CD14-positive monocyte (primary cell): ENCODE results near the gene TTBK1. TPM values are rescaled to one million over a fixed set of nuclear protein-coding genes. Genes with fewer than 3 reads are reported as not detected.

ENCODE experiments used
- DNase-seq, 3 donors: peaks; one replicate each; pipeline ENCODE4 v3.0.0-alpha.2; 2011 to 2022
- H2AFZ ChIP-seq: 2 replicates; pipeline ENCODE4 v1.6.0; 2012; ENCODE audit warnings: mild to moderate bottlenecking, low read depth, low read length, inconsistent platforms; ENCODE audit not compliant: insufficient read depth, poor library complexity, severe bottlenecking
- H3K27ac ChIP-seq, 2 donors: 1 replicate in 1 of 2; 2 replicates in 1 of 2; pipeline ENCODE4 v1.5.1; 2012 to 2013; ENCODE audit warnings: low read length in 2 of 2, control low read depth in 1 of 2, inconsistent platforms in 1 of 2, low read depth in 1 of 2, mild to moderate bottlenecking in 1 of 2
- H3K27me3 ChIP-seq, 2 donors: one replicate each; pipeline versions ENCODE4 v1.6.0 to v1.6.1; 2011 to 2013; ENCODE audit warnings: low read length in 2 of 2; ENCODE audit not compliant: control insufficient read depth in 2 of 2, insufficient read depth in 2 of 2
- H3K36me3 ChIP-seq, 2 donors: replicated peaks in 1 of 2; 1 replicate in 1 of 2; 2 replicates in 1 of 2; pipeline versions ENCODE4 v1.5.1 to v1.6.1; 2012 to 2013; ENCODE audit warnings: low read length in 2 of 2, control low read depth in 1 of 2, inconsistent platforms in 1 of 2, mild to moderate bottlenecking in 1 of 2; ENCODE audit not compliant: insufficient read depth in 2 of 2, control insufficient read depth in 1 of 2
- H3K4me1 ChIP-seq, 2 donors: 1 replicate in 1 of 2; 2 replicates in 1 of 2; pipeline versions ENCODE4 v1.5.1 to v1.6.1; 2012 to 2013; ENCODE audit warnings: low read length in 2 of 2, control low read depth in 1 of 2, inconsistent platforms in 1 of 2, mild to moderate bottlenecking in 1 of 2, moderate library complexity in 1 of 2; ENCODE audit not compliant: insufficient read depth in 2 of 2, control insufficient read depth in 1 of 2
- H3K4me2 ChIP-seq: replicated peaks from 2 replicates; pipeline ENCODE3; 2012; ENCODE audit warnings: low read length, moderate library complexity, mild to moderate bottlenecking; ENCODE audit not compliant: poor library complexity, severe bottlenecking; ENCODE audit errors: extremely low read depth
- H3K4me3 ChIP-seq, 3 experiments: fragments of 200-600 bp in 1 of 3; sonication (generic) in 1 of 3; replicated peaks in 1 of 3; 1 replicate in 2 of 3; 2 replicates in 1 of 3; pipeline ENCODE4 v1.5.1; 2011 to 2013; ENCODE audit warnings: low read length in 3 of 3, mild to moderate bottlenecking in 3 of 3, control low read depth in 2 of 3, low read depth in 2 of 3, inconsistent platforms in 1 of 3, moderate library complexity in 1 of 3
- H3K79me2 ChIP-seq: 2 replicates; pipeline ENCODE4 v1.6.0; 2012; ENCODE audit warnings: mild to moderate bottlenecking, control low read depth, inconsistent platforms, low read length, moderate library complexity; ENCODE audit not compliant: insufficient read depth
- H3K9ac ChIP-seq: 2 replicates; pipeline ENCODE4 v1.6.0; 2017; ENCODE audit warnings: low read length, mild to moderate bottlenecking; ENCODE audit not compliant: insufficient read depth, poor library complexity, severe bottlenecking
- H3K9me3 ChIP-seq, 2 donors: replicated peaks in 1 of 2; 1 replicate in 1 of 2; 2 replicates in 1 of 2; pipeline versions ENCODE4 v1.5.1 to v1.6.1; 2012 to 2013; ENCODE audit warnings: low read length in 2 of 2, control low read depth in 1 of 2; ENCODE audit not compliant: control insufficient read depth in 1 of 2, insufficient read depth in 1 of 2
- H4K20me1 ChIP-seq: 2 replicates; pipeline ENCODE4 v1.6.0; 2012; ENCODE audit warnings: mild to moderate bottlenecking, low read length, control low read depth, moderate library complexity; ENCODE audit not compliant: insufficient read depth
- H3K27ac Mint-ChIP-seq, 7 donors: one replicate each; pipeline ENCODE4 v1.8.0; 2020; ENCODE audit warnings: mild to moderate bottlenecking in 7 of 7, mixed read lengths in 7 of 7, moderate library complexity in 6 of 7, inconsistent platforms in 2 of 7
- H3K27me3 Mint-ChIP-seq, 3 donors: one replicate each; pipeline ENCODE4 v1.8.0; 2021 to 2022; ENCODE audit warnings: low read depth in 3 of 3, mild to moderate bottlenecking in 3 of 3, mixed read lengths in 3 of 3, moderate library complexity in 3 of 3, inconsistent platforms in 1 of 3
- H3K36me3 Mint-ChIP-seq, 2 donors: one replicate each; pipeline ENCODE4 v1.8.0; 2020; ENCODE audit warnings: mixed read lengths in 2 of 2, inconsistent platforms in 1 of 2, mild to moderate bottlenecking in 1 of 2
- H3K4me1 Mint-ChIP-seq: one replicate; pipeline ENCODE4 v1.8.0; 2020; ENCODE audit warnings: mild to moderate bottlenecking, mixed read lengths
- H3K4me3 Mint-ChIP-seq, 2 donors: one replicate each; pipeline ENCODE4 v1.8.0; 2020; ENCODE audit warnings: mild to moderate bottlenecking in 2 of 2, mixed read lengths in 2 of 2, moderate library complexity in 1 of 2
- H3K9me3 Mint-ChIP-seq, 7 donors: one replicate each; pipeline ENCODE4 v1.8.0; 2020 to 2022; ENCODE audit warnings: mixed read lengths in 7 of 7, mild to moderate bottlenecking in 6 of 7, moderate library complexity in 6 of 7, inconsistent platforms in 2 of 7
- WGBS: methylation state at CpG from one replicate; pipeline ENCODE4 v1.1.5; 2013; ENCODE audit warnings: missing lambda C conversion rate; ENCODE audit not compliant: insufficient coverage; 5-methylcytosine and 5-hydroxymethylcytosine counted together
- intact Hi-C, 2 donors: fragments of 100-400 bp; cut with micrococcal nuclease; formaldehyde crosslinking; loops; one replicate each; pipeline versions ENCODE4 v1.15.0 to v1.15.1; 2023
- polyA plus RNA-seq, 3 donors: library from polyadenylated mRNA; depleted of rRNA in 1 of 3; unstranded in 2 of 3; stranded (reverse) in 1 of 3; fragments of 300-500 nt in 2 of 3; fragments of >200 nt in 1 of 3; fragmentation: Illumina TruSeq in 2 of 3; gene quantifications; 1 replicate in 2 of 3; 2 replicates in 1 of 3; pipeline ENCODE4 v1.2.3, GENCODE V29; 2012 to 2021
- TF ChIP-seq, protein P1 (sequence below): fragments of 200-600 bp; IDR thresholded peaks from one replicate; pipeline ENCODE4 v1.8.0; 2022; ENCODE audit warnings: antibody characterized with exemption, mild to moderate bottlenecking

TTBK1 gene
- polyA plus RNA-seq, 3 donors: not detected

DNA sequence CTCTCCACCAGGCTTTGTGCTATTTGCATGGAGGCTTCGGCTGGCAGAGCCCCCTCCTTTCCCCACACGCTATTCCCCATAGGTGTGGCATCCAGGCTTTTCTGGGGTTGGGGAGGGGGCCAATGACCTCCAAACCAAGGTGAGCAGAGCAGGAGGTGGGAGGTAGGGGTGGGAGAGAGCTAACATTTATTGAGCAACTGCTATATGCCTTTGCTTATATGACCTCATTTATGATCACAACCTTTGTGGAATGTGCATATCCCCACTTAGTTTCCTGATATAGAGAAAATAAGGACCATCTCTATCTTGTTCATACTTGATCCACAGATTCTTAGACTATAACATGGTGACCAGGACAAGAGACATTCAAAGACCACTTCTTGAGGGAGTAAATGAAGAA is 37.0 kb downstream of the TTBK1 start:
- H3K27me3 Mint-ChIP-seq: peaks cover 60 to 79% (median 64%) of the 10 kb centered on the region in 3 donors
- H3K36me3 Mint-ChIP-seq: peaks cover 0 to 7% of the 10 kb centered on the region in 2 donors
- Histone ChIP-seq H3K27ac (no peak overlapping the region), H3K36me3 (no peaks in the 10 kb centered on the region), H3K4me2 (no peak overlapping the region), H3K4me3 (no peak overlapping the region), H3K4me1 (peaks cover 10 to 13% of the 10 kb centered on the region in 2 donors), H3K79me2 (no peaks in the 10 kb centered on the region), H3K9me3 (no peaks in the 10 kb centered on the region), H2AFZ (no peak overlapping the region), H3K9ac (no peak overlapping the region), H3K27me3 (peaks cover 6 to 62% of the 10 kb centered on the region in 2 donors), H4K20me1 (no peaks in the 10 kb centered on the region)
- peak overlapping the region in 1 of 7 donors; percentile 32 for H3K27ac Mint-ChIP-seq
- H3K4me3 Mint-ChIP-seq: no peak overlapping the region
- no CpG with 5 or more reads among the region's 2 CpGs for WGBS
- TF ChIP-seq, protein P1, sequence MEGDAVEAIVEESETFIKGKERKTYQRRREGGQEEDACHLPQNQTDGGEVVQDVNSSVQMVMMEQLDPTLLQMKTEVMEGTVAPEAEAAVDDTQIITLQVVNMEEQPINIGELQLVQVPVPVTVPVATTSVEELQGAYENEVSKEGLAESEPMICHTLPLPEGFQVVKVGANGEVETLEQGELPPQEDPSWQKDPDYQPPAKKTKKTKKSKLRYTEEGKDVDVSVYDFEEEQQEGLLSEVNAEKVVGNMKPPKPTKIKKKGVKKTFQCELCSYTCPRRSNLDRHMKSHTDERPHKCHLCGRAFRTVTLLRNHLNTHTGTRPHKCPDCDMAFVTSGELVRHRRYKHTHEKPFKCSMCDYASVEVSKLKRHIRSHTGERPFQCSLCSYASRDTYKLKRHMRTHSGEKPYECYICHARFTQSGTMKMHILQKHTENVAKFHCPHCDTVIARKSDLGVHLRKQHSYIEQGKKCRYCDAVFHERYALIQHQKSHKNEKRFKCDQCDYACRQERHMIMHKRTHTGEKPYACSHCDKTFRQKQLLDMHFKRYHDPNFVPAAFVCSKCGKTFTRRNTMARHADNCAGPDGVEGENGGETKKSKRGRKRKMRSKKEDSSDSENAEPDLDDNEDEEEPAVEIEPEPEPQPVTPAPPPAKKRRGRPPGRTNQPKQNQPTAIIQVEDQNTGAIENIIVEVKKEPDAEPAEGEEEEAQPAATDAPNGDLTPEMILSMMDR: no peak
- intact Hi-C loops: no loop called here
- H3K9me3 Mint-ChIP-seq: peaks cover 0 to 10% (median 4%) of the 10 kb centered on the region in 7 donors
- peaks cover 10% of the 10 kb centered on the region for H3K4me1 Mint-ChIP-seq
- DNase-seq: no peak

DNA sequence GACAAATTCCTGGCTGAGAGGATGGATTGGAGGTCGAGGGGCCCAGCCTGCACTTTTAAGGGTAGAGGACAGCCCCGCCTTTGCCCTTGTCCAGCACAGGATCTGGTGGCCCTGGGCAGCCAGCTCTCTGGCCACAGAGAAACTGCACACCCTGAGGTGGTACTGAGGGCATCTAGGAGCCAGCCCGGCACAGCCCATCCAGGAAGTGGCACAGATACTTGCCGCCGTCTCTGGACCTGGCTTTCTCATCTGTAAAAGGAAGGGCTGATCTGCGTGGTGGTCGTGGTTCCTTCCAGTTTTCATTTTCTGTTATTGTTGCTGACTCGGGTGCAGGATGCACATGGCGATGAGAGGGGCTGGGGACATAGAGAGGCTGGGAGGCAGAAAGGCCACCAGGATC is 38.8 kb downstream of the TTBK1 start:
- peaks cover 2% of the 10 kb centered on the region for H3K4me1 Mint-ChIP-seq
- 37% methylated on average over 8 of the region's 9 CpGs for WGBS
- H3K27me3 ChIP-seq: peaks cover 0 to 60% of the 10 kb centered on the region in 2 donors

More for the DNA sequence above, 38.8 kb downstream of the TTBK1 start:
- Histone ChIP-seq H3K79me2 (no peaks in the 10 kb centered on the region), H4K20me1 (no peaks in the 10 kb centered on the region), H2AFZ (no peak overlapping the region), H3K4me2 (no peak overlapping the region), H3K27ac (no peak overlapping the region), H3K4me1 (no peaks in the 10 kb centered on the region), H3K36me3 (no peaks in the 10 kb centered on the region), H3K9me3 (no peaks in the 10 kb centered on the region), H3K4me3 (no peak overlapping the region), H3K9ac (no peak overlapping the region)
- peaks cover 53 to 78% (median 64%) of the 10 kb centered on the region in 3 donors for H3K27me3 Mint-ChIP-seq
- intact Hi-C loops: no loop called here
- H3K27ac Mint-ChIP-seq: no peak overlapping the region
- H3K36me3 Mint-ChIP-seq: peaks cover 0 to 1% of the 10 kb centered on the region in 2 donors
- DNase-seq: no peak
- H3K4me3 Mint-ChIP-seq: no peak overlapping the region
- TF ChIP-seq, protein P1: no peak
- peaks cover 0 to 8% (median 0%) of the 10 kb centered on the region in 7 donors for H3K9me3 Mint-ChIP-seq
